Measurements from ENCODE around the gene LCLAT1. TPM values are rescaled to one million over a fixed set of nuclear protein-coding genes. Genes with fewer than 3 reads are reported as not detected.

Gene LCLAT1
- total RNA-seq, 2 experiments from 2014 or later: 19.0 to 20.5 TPM

DNA sequence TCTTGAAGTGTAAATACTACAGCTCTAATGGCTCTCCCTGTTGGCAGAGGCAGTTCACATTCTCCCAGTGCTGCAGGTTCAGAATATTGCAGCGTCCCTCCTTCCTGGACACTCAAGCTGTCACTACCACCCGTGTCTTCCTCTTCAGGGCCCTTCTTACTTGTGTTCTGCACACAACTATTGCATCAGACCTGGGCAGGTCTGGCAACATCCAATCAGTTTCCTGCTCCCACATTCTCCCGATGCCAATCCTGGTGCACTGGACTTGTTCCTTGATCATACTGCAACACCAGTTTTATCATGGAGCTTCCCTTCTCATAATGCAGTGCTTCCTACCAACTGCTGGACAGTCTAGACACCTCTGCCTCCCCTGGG lies 198.7 kb downstream of the LCLAT1 start:
- POLR2A ChIA-PET: interaction anchor here (0.6 kb wide), 2 partner anchors 17 to 522 kb away, joined by 3 read pairs; no protein-coding TSS in a partner anchor

DNA sequence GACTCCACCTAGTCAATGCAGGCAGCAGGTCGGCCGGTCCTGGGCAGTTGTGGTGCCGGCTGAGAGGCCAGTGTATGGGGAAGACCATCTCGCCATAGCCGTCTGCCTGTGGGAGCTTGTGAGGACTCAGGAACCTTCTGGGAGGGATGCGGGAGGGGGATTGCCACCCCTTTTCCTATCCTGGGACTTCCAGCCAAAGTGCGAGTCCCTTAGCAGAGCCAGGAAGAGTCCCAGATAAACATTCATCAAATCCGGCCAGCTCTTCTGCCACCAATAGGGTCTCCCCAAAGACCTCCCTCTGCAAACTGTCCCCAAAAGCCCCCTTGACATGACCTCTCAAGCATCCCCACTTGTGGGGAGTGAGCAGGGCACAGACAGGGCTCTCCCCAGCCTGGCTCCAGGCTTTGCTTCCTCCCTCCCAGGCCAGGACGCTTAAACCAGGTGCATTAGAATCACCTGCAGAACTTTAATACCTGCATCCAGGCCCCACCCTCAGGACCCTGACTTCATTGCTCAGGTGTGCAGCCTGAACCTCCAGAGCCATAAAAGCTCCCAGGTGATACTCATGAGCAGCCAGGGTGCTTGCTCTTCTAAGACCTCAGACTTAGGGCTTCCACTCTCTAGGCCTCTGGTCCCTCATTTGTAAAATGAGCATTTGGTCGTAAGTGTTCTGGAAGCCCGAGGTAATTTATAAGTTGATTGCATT lies 200.9 kb downstream of the LCLAT1 start:
- Mint-ChIP-seq H3K4me3 (no peak overlapping the region), H3K9me3 (no peaks in the 10 kb centered on the region), H3K27me3 (no peaks in the 10 kb centered on the region), H3K4me1 (ENCODE audit: low read depth) (no peaks in the 10 kb centered on the region), H3K36me3 (ENCODE audit: low read depth) (no peaks in the 10 kb centered on the region), H3K27ac (no peak overlapping the region)
- TF ChIP-seq, protein P1, sequence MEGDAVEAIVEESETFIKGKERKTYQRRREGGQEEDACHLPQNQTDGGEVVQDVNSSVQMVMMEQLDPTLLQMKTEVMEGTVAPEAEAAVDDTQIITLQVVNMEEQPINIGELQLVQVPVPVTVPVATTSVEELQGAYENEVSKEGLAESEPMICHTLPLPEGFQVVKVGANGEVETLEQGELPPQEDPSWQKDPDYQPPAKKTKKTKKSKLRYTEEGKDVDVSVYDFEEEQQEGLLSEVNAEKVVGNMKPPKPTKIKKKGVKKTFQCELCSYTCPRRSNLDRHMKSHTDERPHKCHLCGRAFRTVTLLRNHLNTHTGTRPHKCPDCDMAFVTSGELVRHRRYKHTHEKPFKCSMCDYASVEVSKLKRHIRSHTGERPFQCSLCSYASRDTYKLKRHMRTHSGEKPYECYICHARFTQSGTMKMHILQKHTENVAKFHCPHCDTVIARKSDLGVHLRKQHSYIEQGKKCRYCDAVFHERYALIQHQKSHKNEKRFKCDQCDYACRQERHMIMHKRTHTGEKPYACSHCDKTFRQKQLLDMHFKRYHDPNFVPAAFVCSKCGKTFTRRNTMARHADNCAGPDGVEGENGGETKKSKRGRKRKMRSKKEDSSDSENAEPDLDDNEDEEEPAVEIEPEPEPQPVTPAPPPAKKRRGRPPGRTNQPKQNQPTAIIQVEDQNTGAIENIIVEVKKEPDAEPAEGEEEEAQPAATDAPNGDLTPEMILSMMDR (IDR thresholded peaks at IDR 0.05): no peak
- ChIA-PET CTCF (interaction anchor here (1.0 kb wide), 1 partner anchor 11 kb away, joined by 3 read pairs; no protein-coding TSS in a partner anchor), POLR2A (no interaction called here)
- ATAC-seq (no peak), DNase-seq (no peak)
- intact Hi-C loops (cut with micrococcal nuclease): no loop called here

More for the DNA sequence above, 198.7 kb downstream of the LCLAT1 start:
- H3K9me3 Mint-ChIP-seq: no peaks in the 10 kb centered on the region
- TF ChIP-seq, protein P1 (IDR thresholded peaks at IDR 0.05): no peak
- no peaks in the 10 kb centered on the region for H3K36me3 Mint-ChIP-seq (ENCODE audit: low read depth)
- no peak overlapping the region for H3K4me3 Mint-ChIP-seq
- no peak for ATAC-seq
- H3K4me1 Mint-ChIP-seq (ENCODE audit: low read depth): no peaks in the 10 kb centered on the region
- CTCF ChIA-PET: interaction anchor here (1.5 kb wide), 1 partner anchor 66 kb away, joined by 8 read pairs; no protein-coding TSS in a partner anchor
- H3K27ac Mint-ChIP-seq: no peak overlapping the region
- H3K27me3 Mint-ChIP-seq: no peaks in the 10 kb centered on the region
- no peak for DNase-seq
- intact Hi-C loops (cut with micrococcal nuclease): no loop called here

DNA sequence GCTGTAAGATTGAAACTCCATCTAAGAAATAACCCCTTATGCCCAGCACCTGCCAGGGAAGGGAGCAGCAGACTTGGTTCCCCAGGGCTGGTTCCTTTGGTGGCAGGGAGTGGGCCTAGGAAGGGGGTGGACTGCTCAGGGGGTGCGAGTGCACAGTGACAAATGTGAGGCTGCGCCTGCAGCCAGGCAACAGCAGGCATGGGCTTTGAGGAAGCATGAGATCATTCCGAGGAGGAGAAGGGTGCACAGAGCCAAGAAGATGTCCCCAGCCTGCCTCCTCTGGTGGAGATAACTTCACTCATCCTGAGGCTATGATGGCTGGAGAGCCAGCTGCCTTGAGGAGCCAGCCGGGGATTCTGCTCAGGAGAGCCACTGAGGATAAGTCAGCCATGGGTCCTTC lies 202.2 kb downstream of the LCLAT1 start:
- no peak for ATAC-seq
- Mint-ChIP-seq H3K27me3 (no peaks in the 10 kb centered on the region), H3K27ac (no peak overlapping the region), H3K4me3 (no peak overlapping the region), H3K36me3 (ENCODE audit: low read depth) (no peaks in the 10 kb centered on the region), H3K9me3 (no peaks in the 10 kb centered on the region), H3K4me1 (ENCODE audit: low read depth) (no peaks in the 10 kb centered on the region)
- intact Hi-C loops (cut with micrococcal nuclease): no loop called here
- TF ChIP-seq, protein P1 (IDR thresholded peaks at IDR 0.05): no peak
- ChIA-PET CTCF (no interaction called here), POLR2A (no interaction called here)
- no peak for DNase-seq

DNA sequence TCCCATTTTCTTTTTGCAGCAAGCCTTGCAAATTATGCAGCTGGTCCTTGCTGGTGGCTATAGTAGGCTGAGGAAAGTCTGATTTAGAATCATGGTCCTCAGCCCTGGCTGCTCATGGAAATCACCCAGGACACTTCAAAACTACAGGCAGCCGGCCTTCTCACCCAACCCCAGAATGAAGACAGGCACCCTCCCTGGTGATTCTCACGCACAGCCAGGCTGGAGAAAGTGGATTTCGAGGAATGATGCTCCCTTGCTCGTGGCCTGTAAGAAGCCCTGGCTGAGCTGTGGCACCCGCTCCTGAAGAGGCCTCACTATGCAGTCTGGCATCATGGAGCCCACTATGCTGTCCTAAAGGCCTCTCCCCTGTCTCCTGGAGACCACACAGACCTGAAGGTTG lies 202.8 kb downstream of the LCLAT1 start:
- CTCF ChIA-PET: interaction anchor here (1.2 kb wide), 1 partner anchor 61 kb away, joined by 3 read pairs; no protein-coding TSS in a partner anchor
- no peak for ATAC-seq

More for the DNA sequence above, 202.8 kb downstream of the LCLAT1 start:
- Mint-ChIP-seq H3K9me3 (no peaks in the 10 kb centered on the region), H3K4me1 (ENCODE audit: low read depth) (no peaks in the 10 kb centered on the region), H3K4me3 (no peak overlapping the region), H3K27me3 (no peaks in the 10 kb centered on the region), H3K27ac (no peak overlapping the region), H3K36me3 (ENCODE audit: low read depth) (no peaks in the 10 kb centered on the region)
- intact Hi-C loops (cut with micrococcal nuclease): no loop called here
- TF ChIP-seq, protein P1 (IDR thresholded peaks at IDR 0.05): no peak
- POLR2A ChIA-PET: no interaction called here
- no peak for DNase-seq
